ENCODE results near the gene UCKL1.

UCKL1 gene

GRCh38 chr20:64001607-64002011 lies 45.4 kb upstream of the UCKL1 start:
- TF ChIP-seq REST (IDR thresholded peaks at IDR 0.05; ENCODE audit: insufficient replicate concordance, low read depth) = no peak
- TF ChIP-seq GABPA (IDR thresholded peaks at IDR 0.05; ENCODE audit: low read depth) = no peak
- no peak for TF ChIP-seq CTCF (IDR thresholded peaks at IDR 0.05; ENCODE audit: insufficient read depth, low read length)
- no peak for TF ChIP-seq POLR2AphosphoS5 (IDR thresholded peaks at IDR 0.05; ENCODE audit: low read depth)
- no peak for TF ChIP-seq SPI1 (IDR thresholded peaks at IDR 0.05; ENCODE audit: borderline replicate concordance, low read depth)
- no peak overlapping the region for H3K4me3 ChIP-seq (replicated peaks; ENCODE audit: insufficient read depth, low read length)
- H3K27ac ChIP-seq (replicated peaks) = no peak overlapping the region
- no peak for DNase-seq (ENCODE audit: low read depth in 1 of 2, low spot score in 1 of 2)
- H3K27me3 ChIP-seq (ENCODE audit: insufficient read depth, poor library complexity, severe bottlenecking) = no peaks in the 10 kb centered on the region

GRCh38 chr20:64000906-64001305 lies 44.7 kb upstream of the UCKL1 start:
- DNase-seq (ENCODE audit: low read depth in 1 of 2, low spot score in 1 of 2) = no peak
- TF ChIP-seq REST (IDR thresholded peaks at IDR 0.05; ENCODE audit: insufficient replicate concordance, low read depth) (no peak), GABPA (IDR thresholded peaks at IDR 0.05; ENCODE audit: low read depth) (no peak), SPI1 (IDR thresholded peaks at IDR 0.05; ENCODE audit: borderline replicate concordance, low read depth) (no peak)
- Histone ChIP-seq H3K4me3 (replicated peaks; ENCODE audit: insufficient read depth, low read length) (no peak overlapping the region), H3K27ac (replicated peaks) (no peak overlapping the region), H3K27me3 (ENCODE audit: insufficient read depth, poor library complexity, severe bottlenecking) (no peaks in the 10 kb centered on the region)

- TF ChIP-seq CTCF (IDR thresholded peaks at IDR 0.05; ENCODE audit: insufficient read depth, low read length) = no peak
- TF ChIP-seq GABPA (IDR thresholded peaks at IDR 0.05; ENCODE audit: low read depth) = no peak
- TF ChIP-seq REST (IDR thresholded peaks at IDR 0.05; ENCODE audit: insufficient replicate concordance, low read depth) = no peak
- TF ChIP-seq POLR2AphosphoS5 (IDR thresholded peaks at IDR 0.05; ENCODE audit: low read depth) = no peak
- TF ChIP-seq SPI1 (IDR thresholded peaks at IDR 0.05; ENCODE audit: borderline replicate concordance, low read depth) = no peak
- H3K27ac ChIP-seq (replicated peaks) = no peak overlapping the region
These were observed 26.7 kb upstream of the UCKL1 start for GRCh38 chr20:63982937-63983336.

More at GRCh38 chr20:63982937-63983336, 26.7 kb upstream of the UCKL1 start:
- no peak for DNase-seq (ENCODE audit: low read depth in 1 of 2, low spot score in 1 of 2)
- Histone ChIP-seq H3K4me3 (replicated peaks; ENCODE audit: insufficient read depth, low read length) (no peak overlapping the region), H3K27me3 (ENCODE audit: insufficient read depth, poor library complexity, severe bottlenecking) (no peaks in the 10 kb centered on the region)
